Testis (tissue), 3 donors: Measurements from ENCODE around the gene VAV2. TPM values are rescaled to one million over a fixed set of nuclear protein-coding genes. Genes with fewer than 3 reads are reported as not detected.

Experiments used
- DNase-seq: peaks from one replicate; pipeline ENCODE4 v3.0.0-alpha.2; 2019
- H3K27ac ChIP-seq, 2 donors: fragments of 200-600 bp; sonication (generic); one replicate each; pipeline ENCODE4 v1.5.1; 2019
- H3K27me3 ChIP-seq: fragments of 200-600 bp; sonication (generic); one replicate; pipeline ENCODE4 v1.5.1; 2019
- H3K36me3 ChIP-seq: fragments of 200-600 bp; sonication (generic); one replicate; pipeline ENCODE4 v1.5.1; 2017; ENCODE audit warnings: low read depth; ENCODE audit errors: missing control alignments
- H3K4me1 ChIP-seq: fragments of 200-600 bp; sonication (generic); one replicate; pipeline ENCODE4 v1.5.1; 2019
- H3K4me3 ChIP-seq, 2 donors: fragments of 200-600 bp; sonication (generic); one replicate each; pipeline ENCODE4 v1.5.1; 2017 to 2019
- H3K9me3 ChIP-seq: fragments of 200-600 bp; sonication (generic); one replicate; pipeline ENCODE4 v1.5.1; 2017
- CTCF ChIP-seq, 3 experiments: fragments of 450-650 bp in 2 of 3; fragments of 200-600 bp in 1 of 3; sonication (generic) in 1 of 3; IDR thresholded peaks; one replicate each; pipeline ENCODE4 v1.5.1; 2016 to 2019; ENCODE audit warnings: antibody characterized with exemption in 3 of 3, mild to moderate bottlenecking in 2 of 3, moderate library complexity in 1 of 3
- POLR2A ChIP-seq: fragments of 450-650 bp; IDR thresholded peaks from one replicate; pipeline ENCODE4 v1.6.1; 2017; ENCODE audit warnings: antibody characterized with exemption, mild to moderate bottlenecking, moderate library complexity
- WGBS, 2 donors: methylation state at CpG; one replicate each; pipeline ENCODE4 v1.1.5; 2018; 5-methylcytosine and 5-hydroxymethylcytosine counted together
- intact Hi-C: fragments of 100-400 bp; cut with DNase I; formaldehyde crosslinking; loops from one replicate; pipeline ENCODE4 v1.15.1; 2023; ENCODE audit warnings: low total_unique reads
- polyA plus RNA-seq: library from polyadenylated mRNA; stranded (reverse); fragments of 350-450 nt; fragmentation: Illumina TruSeq; extraction: RNeasy Lipid Tissue Mini Kit (QIAGEN cat#74804); gene quantifications from one replicate; pipeline ENCODE4 v1.2.3, GENCODE V29; 2014; ENCODE audit warnings: low read depth, low replicate concordance; ENCODE audit not compliant: insufficient read depth
- total RNA-seq, 2 donors: library from RNA; depleted of rRNA; stranded (reverse); fragments of >200 nt; gene quantifications; one replicate each; pipeline ENCODE4 v1.2.3, GENCODE V29; 2016

VAV2 gene
- total and polyA plus RNA-seq, 3 donors from 2014 or later: 11.0 to 14.1 (median 12.2) TPM

- H3K27me3 ChIP-seq: no peaks in the 10 kb centered on the region
- WGBS, 2 donors: 55 to 67% methylated on average over 10 to 22 of the region's 22 CpGs
- no peak overlapping the region for H3K4me3 ChIP-seq
- no peaks in the 10 kb centered on the region for H3K36me3 ChIP-seq
- peak; percentile 62 for DNase-seq
- TF ChIP-seq POLR2A (no peak), CTCF (IDR thresholded peaks at IDR 0.05) (no peak)
- no peak overlapping the region for H3K27ac ChIP-seq
- intact Hi-C loops: no loop called here
- H3K9me3 ChIP-seq: no peaks in the 10 kb centered on the region
- peaks cover 4% of the 10 kb centered on the region for H3K4me1 ChIP-seq
These were observed 165.6 kb downstream of the VAV2 start for GRCh38 chr9:133826289-133827085.

GRCh38 chr9:133825555-133826218 is 166.4 kb downstream of the VAV2 start:
- no peak overlapping the region for H3K27ac ChIP-seq

GRCh38 chr9:133824802-133825186 is 167.3 kb downstream of the VAV2 start:
- H3K27me3 ChIP-seq: no peaks in the 10 kb centered on the region
- H3K36me3 ChIP-seq: no peaks in the 10 kb centered on the region
- H3K4me1 ChIP-seq: peaks cover 4% of the 10 kb centered on the region
- no peaks in the 10 kb centered on the region for H3K9me3 ChIP-seq
- DNase-seq: no peak
- H3K4me3 ChIP-seq: no peak overlapping the region
- 88 to 92% methylated on average over 11 to 15 of the region's 15 CpGs for WGBS, 2 donors
- TF ChIP-seq CTCF (IDR thresholded peaks at IDR 0.05): no peak
- no peak for TF ChIP-seq POLR2A
- no peak overlapping the region for H3K27ac ChIP-seq
- intact Hi-C loops: no loop called here

More at GRCh38 chr9:133825555-133826218, 166.4 kb downstream of the VAV2 start:
- H3K4me1 ChIP-seq: peaks cover 4% of the 10 kb centered on the region
- no peak for TF ChIP-seq POLR2A
- no peak for TF ChIP-seq CTCF (IDR thresholded peaks at IDR 0.05)
- no peak overlapping the region for H3K4me3 ChIP-seq
- no peaks in the 10 kb centered on the region for H3K9me3 ChIP-seq
- 62 to 76% methylated on average over 16 to 17 of the region's 17 CpGs for WGBS, 2 donors
- no peaks in the 10 kb centered on the region for H3K27me3 ChIP-seq
- DNase-seq: no peak
- intact Hi-C loops: no loop called here
- no peaks in the 10 kb centered on the region for H3K36me3 ChIP-seq

- intact Hi-C loops: no loop called here
- peaks cover 4% of the 10 kb centered on the region for H3K4me1 ChIP-seq
- DNase-seq: no peak
- H3K9me3 ChIP-seq: no peaks in the 10 kb centered on the region
- H3K27me3 ChIP-seq: no peaks in the 10 kb centered on the region
- H3K27ac ChIP-seq: no peak overlapping the region
- no peak for TF ChIP-seq CTCF (IDR thresholded peaks at IDR 0.05)
- no peak for TF ChIP-seq POLR2A
- no peak overlapping the region for H3K4me3 ChIP-seq
- WGBS, 2 donors: 89 to 98% methylated on average over 8 to 14 of the region's 14 CpGs
- no peaks in the 10 kb centered on the region for H3K36me3 ChIP-seq
These were observed 167.9 kb downstream of the VAV2 start for GRCh38 chr9:133824106-133824801.
